Heart left ventricle (tissue), 16 donors: ENCODE data around the gene ATP13A2. TPM values are rescaled to one million over a fixed set of nuclear protein-coding genes. Genes with fewer than 3 reads are reported as not detected.
"Not testable (repeated sequence)": the region's sequence is repeated elsewhere in the genome, so short reads cannot be mapped to it uniquely, and the experiment has no call there.

Source experiments
- ATAC-seq, 4 donors: fragments of 200-7000 bp; cut with Tn5 transposase; one replicate each; pipeline ENCODE4 v1.9.1; 2020 to 2022; ENCODE audit warnings: moderate library complexity in 4 of 4, mild to moderate bottlenecking in 3 of 4, moderate number of reproducible peaks in 1 of 4
- DNase-seq, 5 donors: peaks; one replicate each; pipeline ENCODE4 v3.0.0-alpha.2; 2020
- H3K27ac ChIP-seq, 12 donors: fragments of 200-600 bp; sonication (generic) in 4 of 12; one replicate each; pipeline versions ENCODE4 v1.5.0 to v1.8.0; 2016 to 2022; ENCODE audit warnings: mild to moderate bottlenecking in 2 of 12
- H3K27me3 ChIP-seq, 9 donors: fragments of 200-600 bp; sonication (generic) in 2 of 9; one replicate each; pipeline versions ENCODE4 v1.5.1 to v1.8.0; 2016 to 2022; ENCODE audit warnings: mild to moderate bottlenecking in 3 of 9
- H3K36me3 ChIP-seq, 9 donors: fragments of 200-600 bp; sonication (generic) in 2 of 9; one replicate each; pipeline versions ENCODE4 v1.5.0 to v1.8.0; 2018 to 2022; ENCODE audit warnings: mild to moderate bottlenecking in 2 of 9
- H3K4me1 ChIP-seq, 12 donors: fragments of 200-600 bp; sonication (generic) in 4 of 12; one replicate each; pipeline versions ENCODE4 v1.5.0 to v1.8.0; 2016 to 2022; ENCODE audit warnings: mild to moderate bottlenecking in 3 of 12
- H3K4me3 ChIP-seq, 12 donors: fragments of 200-600 bp; sonication (generic) in 4 of 12; one replicate each; pipeline versions ENCODE4 v1.5.0 to v1.8.0; 2017 to 2022; ENCODE audit warnings: mild to moderate bottlenecking in 9 of 12, moderate library complexity in 4 of 12
- H3K9me3 ChIP-seq, 12 donors: fragments of 200-600 bp; sonication (generic) in 4 of 12; one replicate each; pipeline versions ENCODE4 v1.5.0 to v1.8.0; 2016 to 2022; ENCODE audit warnings: mild to moderate bottlenecking in 1 of 12
- POLR2A ChIP-seq, 2 donors: fragments of 450-650 bp; IDR thresholded peaks; one replicate each; pipeline ENCODE4 v1.6.1; 2017; ENCODE audit warnings: antibody characterized with exemption in 2 of 2, mild to moderate bottlenecking in 2 of 2, moderate library complexity in 2 of 2
- WGBS, 4 donors: extraction: QIAGEN DNeasy Blood & Tissue Kit in 2 of 4; methylation state at CpG; one replicate each; pipeline versions ENCODE4 v1.1.5 to v1.1.7; 2013 to 2018; 5-methylcytosine and 5-hydroxymethylcytosine counted together
- intact Hi-C, 10 donors: fragments of 100-400 bp; cut with DNase I; formaldehyde crosslinking; loops; one replicate each; pipeline versions ENCODE4 v1.11.1 to v1.14.2; 2022
- polyA plus RNA-seq, 2 donors: library from polyadenylated mRNA; stranded (reverse); fragments of 200-250 nt; gene quantifications; one replicate each; pipeline ENCODE4 v1.2.3, GENCODE V29; 2013
- total RNA-seq, 9 donors: library from RNA; depleted of rRNA in 2 of 9; stranded (reverse); fragments of >200 nt in 2 of 9; fragmentation: NEBNext Ultra II Directional in 3 of 9; extraction: Animal tissue kit (Norgen Biotek cat#: 25700) in 3 of 9; gene quantifications; one replicate each; pipeline versions ENCODE4 v1.1.0 to v1.2.4, GENCODE V29; 2016 to 2023
- TF ChIP-seq, protein P1 (sequence below), 12 donors: fragments of 200-600 bp; sonication (generic) in 4 of 12; IDR thresholded peaks; one replicate each; pipeline versions ENCODE4 v1.5.0 to v1.8.0; 2018 to 2022; ENCODE audit warnings: antibody characterized with exemption in 12 of 12, mild to moderate bottlenecking in 5 of 12
- donor health status: ischemic (EF 13 %, LVEDD 7.1; RV severe dilation, severe dysfunction).
- donor health status: healthy with polysubstance abuse.
- donor health status: DM: no; HTN: yes; CAD: no.
- donor health status: DM: no; HTN: no; CAD: no.
- donor health status: ischemic (EF 25% LVEDD 6.9; RV normal size, moderate dysfunction).
- donor health status: ischemic (EF 25% LVEDD 5.7; RV mildly dilated, moderate dysfunction).
- donor health status: healthy.
- donor health status: DM: yes; HTN: yes; CAD: no.
- donor health status: ischemic (EF 35%, LVEDD 5.7; RV mildly dilated, moderate dysfunction).
- donor health status: nonischemic (EF 11% LVEDD 7.7; RV severe dilation, severe dysfunction).
- donor health status: DM: yes; HTN: yes; CAD: no.
- donor health status: PGD.
- donor health status: ischemic (EF 29% LVEDD 5.4; RV normal size, mild dysfunction).
- donor health status: nonischemic (EF 23%, LVEDD 6.1; RV moderate dilation, normal function).

The ATP13A2 gene
- total and polyA plus RNA-seq, 11 donors = 7.3 to 37.2 (median 15.6) TPM

DNA sequence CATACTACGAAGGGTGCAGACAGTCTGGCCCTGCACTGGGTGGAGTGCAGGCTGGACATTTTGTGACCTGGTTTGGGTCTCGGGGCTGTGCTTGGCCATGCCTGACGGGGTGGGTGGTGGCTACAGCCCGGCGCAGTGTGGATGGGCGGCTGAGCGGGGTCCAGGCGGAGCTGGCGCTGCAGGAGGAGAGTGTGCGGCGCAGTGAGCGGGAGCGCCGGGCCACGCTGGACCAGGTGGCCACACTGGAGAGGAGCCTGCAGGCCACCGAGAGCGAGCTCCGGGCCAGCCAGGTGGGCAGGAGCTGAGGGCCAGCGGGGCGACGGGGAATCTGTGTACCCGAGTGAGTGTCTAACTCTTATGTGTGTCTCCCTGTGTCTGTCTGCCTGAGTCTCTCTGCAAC lies 45.4 kb downstream of the ATP13A2 start:
- intact Hi-C loops = loop anchor here in 2 of 10 donors (5.0 to 10.0 kb wide), 2 partner anchors 46 to 49 kb away; partner anchors contain the start of gene ATP13A2 (in 2 of the 2)
- Histone ChIP-seq H3K27ac (no peak overlapping the region), H3K9me3 (no peaks in the 10 kb centered on the region), H3K36me3 (peaks cover 0 to 32% (median 10%) of the 10 kb centered on the region in 9 donors), H3K27me3 (no peaks in the 10 kb centered on the region), H3K4me1 (peaks cover 0 to 22% (median 12%) of the 10 kb centered on the region in 12 donors), H3K4me3 (no peak overlapping the region)
- no peak for ATAC-seq
- TF ChIP-seq POLR2A (IDR thresholded peaks at IDR 0.05) = no peak
- TF ChIP-seq, protein P1, sequence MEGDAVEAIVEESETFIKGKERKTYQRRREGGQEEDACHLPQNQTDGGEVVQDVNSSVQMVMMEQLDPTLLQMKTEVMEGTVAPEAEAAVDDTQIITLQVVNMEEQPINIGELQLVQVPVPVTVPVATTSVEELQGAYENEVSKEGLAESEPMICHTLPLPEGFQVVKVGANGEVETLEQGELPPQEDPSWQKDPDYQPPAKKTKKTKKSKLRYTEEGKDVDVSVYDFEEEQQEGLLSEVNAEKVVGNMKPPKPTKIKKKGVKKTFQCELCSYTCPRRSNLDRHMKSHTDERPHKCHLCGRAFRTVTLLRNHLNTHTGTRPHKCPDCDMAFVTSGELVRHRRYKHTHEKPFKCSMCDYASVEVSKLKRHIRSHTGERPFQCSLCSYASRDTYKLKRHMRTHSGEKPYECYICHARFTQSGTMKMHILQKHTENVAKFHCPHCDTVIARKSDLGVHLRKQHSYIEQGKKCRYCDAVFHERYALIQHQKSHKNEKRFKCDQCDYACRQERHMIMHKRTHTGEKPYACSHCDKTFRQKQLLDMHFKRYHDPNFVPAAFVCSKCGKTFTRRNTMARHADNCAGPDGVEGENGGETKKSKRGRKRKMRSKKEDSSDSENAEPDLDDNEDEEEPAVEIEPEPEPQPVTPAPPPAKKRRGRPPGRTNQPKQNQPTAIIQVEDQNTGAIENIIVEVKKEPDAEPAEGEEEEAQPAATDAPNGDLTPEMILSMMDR (IDR thresholded peaks at IDR 0.05) = no peak
- 97 to 98% (median 97%) methylated on average over 21 to 22 of the region's 22 CpGs for WGBS, 4 donors
- no peak for DNase-seq

DNA sequence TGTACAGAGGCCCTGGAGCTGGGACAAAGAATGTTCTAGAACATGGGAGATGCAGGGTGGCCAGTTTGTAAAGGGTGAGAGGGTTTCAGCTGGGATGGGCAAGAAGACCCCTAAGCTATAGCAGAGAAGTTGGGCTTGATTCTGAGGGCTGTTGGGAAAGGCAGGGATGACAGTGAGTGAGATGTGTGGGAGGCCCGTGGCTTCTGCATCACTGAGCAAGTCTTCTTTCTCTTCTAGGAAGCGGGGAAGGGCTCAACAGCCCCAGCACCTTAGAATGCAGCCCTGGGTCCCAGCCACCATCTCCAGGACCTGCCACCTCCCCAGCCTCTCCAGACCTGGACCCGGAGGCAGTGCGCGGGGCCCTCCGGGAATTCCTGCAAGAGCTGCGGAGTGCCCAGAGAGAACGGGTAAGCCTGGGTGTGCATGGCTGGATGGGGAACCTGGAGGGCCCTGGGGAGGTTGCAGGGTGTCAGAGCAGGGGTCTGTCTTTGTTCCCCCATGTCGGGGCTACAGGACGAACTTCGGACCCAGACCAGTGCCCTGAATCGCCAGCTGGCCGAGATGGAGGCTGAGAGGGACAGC lies 46.2 kb downstream of the ATP13A2 start:
- TF ChIP-seq POLR2A (IDR thresholded peaks at IDR 0.05) = no peak
- TF ChIP-seq, protein P1 (IDR thresholded peaks at IDR 0.05) = no peak
- DNase-seq = no peak
- Histone ChIP-seq H3K4me3 (no peak overlapping the region), H3K27ac (no peak overlapping the region), H3K4me1 (peaks cover 0 to 26% (median 12%) of the 10 kb centered on the region in 12 donors), H3K9me3 (no peaks in the 10 kb centered on the region), H3K36me3 (peaks cover 0 to 29% (median 10%) of the 10 kb centered on the region in 9 donors), H3K27me3 (no peaks in the 10 kb centered on the region)
- no peak for ATAC-seq
- 88 to 95% (median 92%) methylated on average over 13 of the region's 13 CpGs for WGBS, 4 donors
- intact Hi-C loops = loop anchor here in 2 of 10 donors (5.0 to 10.0 kb wide), 2 partner anchors 47 to 49 kb away; partner anchors contain the start of gene ATP13A2 (in 2 of the 2)

DNA sequence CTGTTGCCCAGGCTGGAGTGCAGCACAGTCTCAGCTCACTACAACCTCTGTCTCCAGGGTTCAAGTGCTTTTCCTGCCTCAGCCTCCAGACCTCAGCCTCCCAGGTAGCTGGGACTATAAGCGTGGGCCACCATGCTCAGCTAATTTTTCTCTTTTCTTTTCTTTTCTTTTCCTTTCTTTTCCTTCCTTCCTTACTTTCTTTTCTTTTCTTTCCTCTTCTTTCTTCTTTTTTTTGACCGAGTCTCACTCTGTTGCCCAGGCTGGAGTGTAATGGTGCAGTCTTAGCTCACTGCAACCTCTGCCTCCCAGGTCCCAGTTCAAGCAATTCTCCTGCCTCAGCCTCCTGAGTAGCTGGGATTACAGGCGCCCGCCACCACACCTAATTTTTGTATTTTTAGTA lies 47.6 kb downstream of the ATP13A2 start:
- WGBS, 4 donors = 93 to 100% (median 97%) methylated on average over 4 of the region's 4 CpGs
- not testable (repeated sequence) for H3K9me3 ChIP-seq, ATAC-seq, H3K4me3 ChIP-seq, H3K27ac ChIP-seq, DNase-seq, H3K27me3 ChIP-seq
- Histone ChIP-seq H3K36me3 (peaks cover 0 to 27% (median 10%) of the 10 kb centered on the region in 9 donors), H3K4me1 (peaks cover 0 to 30% (median 15%) of the 10 kb centered on the region in 12 donors)
- intact Hi-C loops = loop anchor here in 2 of 10 donors (5.0 to 10.0 kb wide), 2 partner anchors 48 to 51 kb away; partner anchors contain the start of gene ATP13A2 (in 2 of the 2)

DNA sequence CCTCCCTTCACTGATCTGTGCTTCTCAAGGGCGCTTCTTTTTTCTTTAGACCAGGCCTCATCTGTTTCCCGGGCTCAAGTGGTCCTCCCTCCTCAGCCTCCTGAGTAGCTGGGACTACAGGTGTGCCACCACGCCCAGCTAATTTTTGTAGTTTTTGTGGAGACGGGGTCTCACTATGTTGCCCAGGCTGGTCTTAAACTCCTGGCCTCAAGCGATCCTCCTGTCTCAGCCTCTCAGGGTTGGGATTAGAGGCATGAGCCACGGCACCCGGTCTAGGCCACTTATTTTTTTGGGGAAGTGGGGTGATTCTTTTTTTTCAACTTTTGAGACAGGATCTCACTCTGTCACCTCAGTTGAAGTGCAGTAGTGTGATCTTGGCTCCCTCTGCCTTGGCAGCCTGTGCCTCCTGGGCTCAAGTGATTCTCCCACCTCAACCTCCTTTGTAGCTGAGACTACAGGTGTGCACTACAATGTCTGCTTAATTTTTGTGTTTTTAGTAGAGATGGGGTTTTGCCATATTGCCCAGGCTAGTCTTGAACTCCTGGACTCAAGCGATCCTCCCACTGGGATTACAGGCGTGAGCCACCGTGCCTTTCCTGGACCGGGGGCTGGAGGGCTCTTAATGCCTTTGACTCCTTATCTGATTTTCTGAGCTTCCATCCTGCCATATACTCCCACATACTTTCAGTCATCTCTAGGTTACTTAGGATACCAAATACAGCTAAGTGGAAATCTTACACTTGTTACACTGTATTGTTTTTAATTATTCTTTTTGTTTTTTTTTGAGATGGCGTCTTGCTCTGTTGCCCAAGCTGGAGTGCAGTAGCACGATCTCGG lies 50.2 kb downstream of the ATP13A2 start:
- Histone ChIP-seq H3K27ac (peak overlapping the region in 2 of 12 donors; percentile 36 to 59), H3K9me3 (no peaks in the 10 kb centered on the region), H3K36me3 (peaks cover 0 to 32% (median 10%) of the 10 kb centered on the region in 9 donors), H3K4me1 (peaks cover 0 to 17% (median 3%) of the 10 kb centered on the region in 12 donors), H3K4me3 (peak overlapping the region in 10 of 12 donors; percentile 22 to 58 (median 48)), H3K27me3 (no peaks in the 10 kb centered on the region)
- 84 to 93% (median 87%) methylated on average over 14 of the region's 14 CpGs for WGBS, 4 donors
- no peak for TF ChIP-seq POLR2A (IDR thresholded peaks at IDR 0.05)
- TF ChIP-seq, protein P1 (IDR thresholded peaks at IDR 0.05) = no peak
- intact Hi-C loops = loop anchor here in 3 of 10 donors (2.0 to 10.0 kb wide), 4 partner anchors 51 to 83 kb away; partner anchors contain the start of gene ATP13A2 (in 2 of the 3)
- DNase-seq (no peak), ATAC-seq (no peak)
